Sigmoid colon (tissue), 7 donors: ENCODE measurements around the gene ERO1B. TPM values are rescaled to one million over a fixed set of nuclear protein-coding genes. Genes with fewer than 3 reads are reported as not detected.

Source experiments
- DNase-seq: peaks from one replicate; pipeline ENCODE4 v3.0.0-alpha.2; 2019
- H3K27ac ChIP-seq, 4 donors: fragments of 200-600 bp; sonication (generic); one replicate each; pipeline ENCODE4 v1.5.1; 2016 to 2019; ENCODE audit warnings: mild to moderate bottlenecking in 1 of 4
- H3K27me3 ChIP-seq, 3 donors: fragments of 200-600 bp; sonication (generic); one replicate each; pipeline ENCODE4 v1.5.1; 2019; ENCODE audit warnings: mild to moderate bottlenecking in 1 of 3
- H3K36me3 ChIP-seq, 4 donors: fragments of 200-600 bp; sonication (generic); one replicate each; pipeline ENCODE4 v1.5.1; 2016 to 2019
- H3K4me1 ChIP-seq, 4 donors: fragments of 200-600 bp; sonication (generic); one replicate each; pipeline ENCODE4 v1.5.1; 2017 to 2019
- H3K4me3 ChIP-seq, 4 donors: fragments of 200-600 bp; sonication (generic); one replicate each; pipeline ENCODE4 v1.5.1; 2017 to 2019; ENCODE audit warnings: mild to moderate bottlenecking in 2 of 4, moderate library complexity in 1 of 4
- H3K9me3 ChIP-seq, 4 donors: fragments of 200-600 bp in 3 of 4; sonication (generic) in 3 of 4; one replicate each; pipeline versions ENCODE4 v1.5.1 to v1.6.1; 2013 to 2019
- EP300 ChIP-seq, 4 donors: sonication (generic); formaldehyde crosslinking; IDR thresholded peaks; one replicate each; pipeline ENCODE4 v1.6.1; 2017; ENCODE audit warnings: antibody characterized with exemption in 4 of 4
- POLR2A ChIP-seq, 2 donors: fragments of 450-650 bp; IDR thresholded peaks; one replicate each; pipeline ENCODE4 v1.6.1; 2016; ENCODE audit warnings: antibody characterized with exemption in 2 of 2, mild to moderate bottlenecking in 2 of 2, moderate library complexity in 2 of 2
- POLR2AphosphoS5 ChIP-seq, 4 donors: sonication (generic); formaldehyde crosslinking; IDR thresholded peaks; one replicate each; pipeline ENCODE4 v1.6.1; 2017; ENCODE audit warnings: antibody characterized with exemption in 4 of 4
- WGBS, 2 donors: extraction: QIAGEN DNeasy Blood & Tissue Kit; methylation state at CpG; one replicate each; pipeline ENCODE4 v1.1.7; 2013; 5-methylcytosine and 5-hydroxymethylcytosine counted together
- intact Hi-C: fragments of 100-400 bp; cut with DNase I; formaldehyde crosslinking; loops from one replicate; pipeline ENCODE4 v1.15.1; 2023
- polyA plus RNA-seq, 3 donors: library from polyadenylated mRNA; stranded (reverse); fragments of 200-250 nt; gene quantifications; one replicate each; pipeline ENCODE4 v1.2.3, GENCODE V29; 2013
- total RNA-seq, 4 donors: library from RNA; depleted of rRNA; stranded (reverse); fragments of >200 nt; gene quantifications; one replicate each; pipeline ENCODE4 v1.1.0, GENCODE V29; 2016
- TF ChIP-seq, protein P1 (sequence below), 4 experiments: fragments of 450-650 bp in 3 of 4; fragments of 200-600 bp in 1 of 4; IDR thresholded peaks; one replicate each; pipeline ENCODE4 v1.5.1; 2016 to 2019; ENCODE audit warnings: antibody characterized with exemption in 4 of 4, mild to moderate bottlenecking in 3 of 4, moderate library complexity in 2 of 4
- donor health status: healthy with polysubstance abuse.
- donor health status: Bipolar disorder and iron deficiency.
- donor health status: healthy.

ERO1B gene
- total and polyA plus RNA-seq, 7 donors, result 1.2 to 17.2 (median 9.0) TPM

DNA sequence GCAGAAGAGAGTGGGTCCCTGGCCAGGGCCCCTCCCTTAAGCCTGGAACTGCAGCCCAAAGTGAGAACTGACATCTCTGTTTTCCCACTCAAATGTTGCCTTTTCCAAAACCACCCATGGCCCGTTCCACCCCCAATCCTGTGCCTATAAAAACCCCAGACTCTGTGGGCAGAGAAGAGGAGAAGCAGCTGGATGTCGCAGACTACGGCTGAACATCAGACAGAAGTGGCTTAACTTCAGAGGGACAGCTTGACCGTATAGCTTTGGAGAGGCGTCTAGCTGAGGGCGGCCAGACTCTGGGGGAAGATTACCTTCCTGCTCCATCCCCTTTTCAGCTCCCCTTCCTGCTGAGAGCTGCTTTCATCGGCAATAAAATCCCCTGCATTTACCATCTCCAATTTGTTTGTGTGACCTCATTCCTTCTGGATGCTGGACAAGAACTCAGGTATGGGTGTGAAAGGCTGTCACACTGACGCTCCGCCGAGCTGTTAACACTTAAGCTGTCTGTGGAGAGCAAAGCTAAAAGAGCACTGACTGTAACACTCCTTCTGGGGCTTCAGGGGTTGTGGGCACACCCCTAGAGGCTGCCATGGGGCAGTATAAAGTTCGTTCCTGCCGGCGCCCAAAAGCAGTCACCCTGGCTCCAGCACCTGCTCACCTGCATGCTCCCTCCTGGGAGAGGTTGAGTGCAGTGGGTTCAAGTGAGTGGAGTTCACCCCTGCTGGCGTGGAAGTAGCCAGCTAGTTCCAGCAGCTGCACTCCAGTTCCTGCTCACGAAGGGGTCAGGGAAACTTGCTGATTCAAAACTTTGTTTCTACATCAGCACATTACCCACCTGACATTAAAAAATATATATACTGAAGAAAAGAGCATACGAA lies 19.6 kb upstream of the ERO1B start:
- Histone ChIP-seq H3K27me3 (no peaks in the 10 kb centered on the region), H3K9me3 (no peaks in the 10 kb centered on the region), H3K36me3 (no peaks in the 10 kb centered on the region), H3K4me1 (no peaks in the 10 kb centered on the region), H3K4me3 (no peak overlapping the region), H3K27ac (no peak overlapping the region)
- intact Hi-C loops, result no loop called here
- no peak for DNase-seq
- no peak for TF ChIP-seq EP300 (IDR thresholded peaks at IDR 0.05)
- TF ChIP-seq, protein P1, sequence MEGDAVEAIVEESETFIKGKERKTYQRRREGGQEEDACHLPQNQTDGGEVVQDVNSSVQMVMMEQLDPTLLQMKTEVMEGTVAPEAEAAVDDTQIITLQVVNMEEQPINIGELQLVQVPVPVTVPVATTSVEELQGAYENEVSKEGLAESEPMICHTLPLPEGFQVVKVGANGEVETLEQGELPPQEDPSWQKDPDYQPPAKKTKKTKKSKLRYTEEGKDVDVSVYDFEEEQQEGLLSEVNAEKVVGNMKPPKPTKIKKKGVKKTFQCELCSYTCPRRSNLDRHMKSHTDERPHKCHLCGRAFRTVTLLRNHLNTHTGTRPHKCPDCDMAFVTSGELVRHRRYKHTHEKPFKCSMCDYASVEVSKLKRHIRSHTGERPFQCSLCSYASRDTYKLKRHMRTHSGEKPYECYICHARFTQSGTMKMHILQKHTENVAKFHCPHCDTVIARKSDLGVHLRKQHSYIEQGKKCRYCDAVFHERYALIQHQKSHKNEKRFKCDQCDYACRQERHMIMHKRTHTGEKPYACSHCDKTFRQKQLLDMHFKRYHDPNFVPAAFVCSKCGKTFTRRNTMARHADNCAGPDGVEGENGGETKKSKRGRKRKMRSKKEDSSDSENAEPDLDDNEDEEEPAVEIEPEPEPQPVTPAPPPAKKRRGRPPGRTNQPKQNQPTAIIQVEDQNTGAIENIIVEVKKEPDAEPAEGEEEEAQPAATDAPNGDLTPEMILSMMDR (IDR thresholded peaks at IDR 0.05), result no peak
- WGBS, 2 donors, result 45 to 78% methylated on average over 16 of the region's 16 CpGs

DNA sequence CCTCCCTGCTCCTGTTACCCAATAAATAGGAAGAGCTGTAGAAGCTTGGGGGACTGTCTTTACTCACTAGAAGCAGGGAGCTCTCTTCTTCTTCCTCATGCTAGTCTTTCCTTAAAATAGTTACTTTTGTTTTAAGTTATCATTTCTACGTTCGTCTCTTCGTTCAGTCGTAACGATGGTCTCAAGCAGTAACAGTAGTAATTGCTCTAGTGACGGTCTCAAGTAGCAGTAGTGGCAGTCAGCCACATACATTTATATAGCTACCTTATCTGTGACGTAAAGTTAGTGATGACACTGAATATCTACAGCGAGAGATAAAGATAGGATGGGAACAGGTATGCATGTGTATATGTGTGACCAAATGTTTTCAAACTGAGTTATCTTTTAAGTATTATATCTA lies 15.4 kb upstream of the ERO1B start:
- intact Hi-C loops, result no loop called here
- no peak for DNase-seq
- WGBS, 2 donors, result 78 to 85% methylated on average over 8 of the region's 8 CpGs
- H3K36me3 ChIP-seq, result no peaks in the 10 kb centered on the region
- no peaks in the 10 kb centered on the region for H3K27me3 ChIP-seq
- H3K9me3 ChIP-seq, result no peaks in the 10 kb centered on the region
- TF ChIP-seq POLR2A (IDR thresholded peaks at IDR 0.05) (no peak), EP300 (IDR thresholded peaks at IDR 0.05) (no peak), POLR2AphosphoS5 (IDR thresholded peaks at IDR 0.05) (no peak)
- TF ChIP-seq, protein P1 (IDR thresholded peaks at IDR 0.05), result no peak
- no peak overlapping the region for H3K27ac ChIP-seq
- H3K4me3 ChIP-seq, result no peak overlapping the region
- H3K4me1 ChIP-seq, result no peaks in the 10 kb centered on the region

DNA sequence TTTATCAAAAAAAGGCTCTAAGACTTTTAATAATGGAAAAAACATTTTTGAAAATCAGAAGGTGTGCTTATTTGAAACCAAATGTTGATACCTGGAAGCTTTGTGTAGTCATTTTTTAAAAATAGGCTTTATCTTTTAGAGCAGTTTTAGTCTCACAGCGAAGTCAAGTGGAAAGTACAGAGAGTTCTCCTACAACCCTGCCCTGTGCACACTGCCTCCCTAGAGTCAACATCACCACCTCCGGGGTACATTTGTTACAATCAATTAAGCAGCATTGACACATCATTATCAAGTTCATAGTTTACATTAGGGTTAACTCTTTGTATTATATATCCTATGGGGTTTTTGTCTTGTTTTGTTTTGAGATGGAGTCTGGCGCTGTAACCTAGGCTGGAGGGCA lies 10.7 kb upstream of the ERO1B start:
- DNase-seq, result no peak
- intact Hi-C loops, result no loop called here
- WGBS, 2 donors, result 73 to 83% methylated on average over 3 of the region's 3 CpGs
- TF ChIP-seq EP300 (IDR thresholded peaks at IDR 0.05) (no peak), POLR2A (IDR thresholded peaks at IDR 0.05) (no peak), POLR2AphosphoS5 (IDR thresholded peaks at IDR 0.05) (no peak)
- Histone ChIP-seq H3K27me3 (peaks cover 0 to 11% (median 0%) of the 10 kb centered on the region in 3 donors), H3K9me3 (no peaks in the 10 kb centered on the region), H3K36me3 (no peaks in the 10 kb centered on the region), H3K27ac (no peak overlapping the region), H3K4me1 (peaks cover 0 to 7% (median 0%) of the 10 kb centered on the region in 4 donors), H3K4me3 (no peak overlapping the region)

DNA sequence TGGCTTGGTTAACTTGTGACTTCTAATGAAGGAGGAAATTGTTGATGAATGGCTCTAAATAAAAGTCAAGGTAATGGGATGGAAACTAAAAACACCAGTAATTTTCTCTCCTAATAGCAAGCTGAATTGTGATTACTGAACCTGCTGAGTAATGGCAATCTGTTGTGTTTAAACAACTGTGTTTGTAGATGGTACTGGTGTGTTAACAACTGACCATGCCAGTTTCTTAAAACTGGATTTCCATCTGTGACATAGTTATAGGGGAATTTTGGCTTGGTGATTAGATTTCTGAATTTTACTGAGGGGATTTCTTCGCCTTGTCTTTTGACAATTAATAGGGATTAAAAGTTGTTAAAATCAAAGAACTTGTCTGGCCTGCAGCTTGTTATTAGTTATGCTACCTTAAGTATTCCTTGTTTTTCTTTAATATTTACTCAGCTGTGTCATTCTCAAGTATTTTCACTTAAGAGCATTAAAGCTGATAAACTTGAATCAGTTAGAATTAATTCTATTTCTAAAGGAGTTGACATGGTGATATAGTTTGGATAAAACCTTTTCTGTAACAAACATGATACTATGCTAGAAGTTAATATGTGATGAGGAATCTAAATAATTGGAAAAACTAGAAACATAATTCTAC lies 7.9 kb upstream of the ERO1B start:
- intact Hi-C loops, result loop anchor here (10.0 kb wide), 2 partner anchors 235 to 505 kb away; partner anchors contain the start of genes LGALS8 and MTR
- Histone ChIP-seq H3K36me3 (no peaks in the 10 kb centered on the region), H3K4me3 (no peak overlapping the region), H3K27me3 (peaks cover 0 to 11% (median 0%) of the 10 kb centered on the region in 3 donors), H3K27ac (no peak overlapping the region), H3K4me1 (peaks cover 0 to 7% (median 0%) of the 10 kb centered on the region in 4 donors), H3K9me3 (no peaks in the 10 kb centered on the region)
- TF ChIP-seq, protein P1 (IDR thresholded peaks at IDR 0.05), result no peak
- TF ChIP-seq EP300 (IDR thresholded peaks at IDR 0.05), result no peak
- no peak for TF ChIP-seq POLR2AphosphoS5 (IDR thresholded peaks at IDR 0.05)
- TF ChIP-seq POLR2A (IDR thresholded peaks at IDR 0.05), result no peak
- DNase-seq, result no peak
- 90 to 91% methylated on average over 1 of the region's 1 CpG for WGBS, 2 donors

GRCh38 chr1:236288620-236288976 lies 6.8 kb upstream of the ERO1B start:
- TF ChIP-seq POLR2AphosphoS5 (IDR thresholded peaks at IDR 0.05) (no peak), POLR2A (IDR thresholded peaks at IDR 0.05) (no peak), EP300 (IDR thresholded peaks at IDR 0.05) (no peak)
- TF ChIP-seq, protein P1 (IDR thresholded peaks at IDR 0.05), result no peak
- no peaks in the 10 kb centered on the region for H3K36me3 ChIP-seq

More at GRCh38 chr1:236288620-236288976, 6.8 kb upstream of the ERO1B start:
- no peak for DNase-seq
- H3K9me3 ChIP-seq, result no peaks in the 10 kb centered on the region
- H3K27me3 ChIP-seq, result peaks cover 0 to 11% (median 0%) of the 10 kb centered on the region in 3 donors
- H3K4me3 ChIP-seq, result peak overlapping the region in 1 of 4 donors; percentile 32
- H3K4me1 ChIP-seq, result peaks cover 0 to 7% (median 0%) of the 10 kb centered on the region in 4 donors
- peak overlapping the region in 1 of 4 donors; percentile 70 for H3K27ac ChIP-seq
- 84 to 85% methylated on average over 5 of the region's 5 CpGs for WGBS, 2 donors
- intact Hi-C loops, result loop anchor here (10.0 kb wide), 2 partner anchors 236 to 506 kb away; partner anchors contain the start of genes LGALS8 and MTR
